H4 (cell line): Measurements from ENCODE around the gene TSNAXIP1. TPM values are rescaled to one million over a fixed set of nuclear protein-coding genes. Genes with fewer than 3 reads are reported as not detected.
"Not testable (repeated sequence)": the region's sequence is repeated elsewhere in the genome, so short reads cannot be mapped to it uniquely, and the experiment has no call there.

Experiments used
- DNase-seq: peaks from one replicate; pipeline ENCODE4 v3.0.0-alpha.2; 2015; ENCODE audit warnings: low spot score
- total RNA-seq: library from RNA; depleted of rRNA; stranded (reverse); fragments of >200 nt; shearing (Covaris generic); gene quantifications from 2 replicates; pipeline ENCODE4 v1.2.3, GENCODE V29; 2014; rRNA removed

The TSNAXIP1 gene
- total RNA-seq, 1 experiment from 2014 or later, result 0.48 TPM

GRCh38 chr16:67858500-67858899 is 51.8 kb downstream of the TSNAXIP1 start:
- DNase-seq, result no peak

- no peak for DNase-seq
Measured at GRCh38 chr16:67860589-67861398, 54.1 kb downstream of the TSNAXIP1 start.

- no peak for DNase-seq
Measured at GRCh38 chr16:67861877-67862276, 55.2 kb downstream of the TSNAXIP1 start.

GRCh38 chr16:67862623-67863583 is 56.2 kb downstream of the TSNAXIP1 start:
- DNase-seq, result no peak

GRCh38 chr16:67864044-67864443 is 57.4 kb downstream of the TSNAXIP1 start:
- not testable (repeated sequence) for DNase-seq

GRCh38 chr16:67864594-67864993 is 57.9 kb downstream of the TSNAXIP1 start:
- DNase-seq, result no peak

- DNase-seq, result no peak
Measured at GRCh38 chr16:67865318-67865717, 58.6 kb downstream of the TSNAXIP1 start.

GRCh38 chr16:67868290-67868689 is 61.6 kb downstream of the TSNAXIP1 start:
- DNase-seq, result no peak

GRCh38 chr16:67869653-67870052 is 63.0 kb downstream of the TSNAXIP1 start:
- no peak for DNase-seq

- no peak for DNase-seq
Measured at GRCh38 chr16:67871256-67871655, 64.6 kb downstream of the TSNAXIP1 start.

GRCh38 chr16:67872131-67872630 is 65.5 kb downstream of the TSNAXIP1 start:
- DNase-seq, result no peak

GRCh38 chr16:67872631-67873434 is 66.1 kb downstream of the TSNAXIP1 start, which contains the start of gene EDC4:
Gene EDC4, plus strand, starts transcription at chr16:67873052. Its CDS starts 210 bp downstream, at chr16:67873262.
- peak; percentile 48 for DNase-seq

- no peak for DNase-seq
Measured at GRCh38 chr16:67873435-67874370, 67.0 kb downstream of the TSNAXIP1 start.

- no peak for DNase-seq
Measured at GRCh38 chr16:67874372-67874771, 67.7 kb downstream of the TSNAXIP1 start.

- no peak for DNase-seq
Measured at GRCh38 chr16:67877064-67877463, 70.4 kb downstream of the TSNAXIP1 start.

Other genes starting within 250 kb of the TSNAXIP1 start
- 40.9 and 41.3 TPM in 2 replicates for gene CTCF, start 244.4 kb upstream of the TSNAXIP1 start, total RNA-seq
- 0.17 and 0.18 TPM in 2 replicates for gene CARMIL2, start 161.7 kb upstream of the TSNAXIP1 start, total RNA-seq
- gene ACD, start 146.6 kb upstream of the TSNAXIP1 start, total RNA-seq, result 29.1 and 45.6 TPM in 2 replicates
- gene PARD6A, start 145.9 kb upstream of the TSNAXIP1 start, total RNA-seq, result not detected in 2 replicates
- 5.6 and 6.6 TPM in 2 replicates for gene ENKD1, start 140.1 kb upstream of the TSNAXIP1 start, total RNA-seq
- not detected in 2 replicates for gene C16orf86, start 140.1 kb upstream of the TSNAXIP1 start, total RNA-seq
- 10.7 and 11.5 TPM in 2 replicates for gene GFOD2, start 87.6 kb upstream of the TSNAXIP1 start, total RNA-seq
- 1.7 and 3.2 TPM in 2 replicates for gene RANBP10, start 329 bp upstream of the TSNAXIP1 start, total RNA-seq
- 39.5 and 43.7 TPM in 2 replicates for gene THAP11, start 35.4 kb downstream of the TSNAXIP1 start, total RNA-seq
- gene NUTF2, start 40.0 kb downstream of the TSNAXIP1 start, total RNA-seq, result 95.0 and 256 TPM in 2 replicates
- gene CENPT, start 40.8 kb downstream of the TSNAXIP1 start, total RNA-seq, result 12.0 and 20.8 TPM in 2 replicates
- gene EDC4, start 66.2 kb downstream of the TSNAXIP1 start, total RNA-seq, result 28.3 and 35.3 TPM in 2 replicates
- gene NRN1L, start 78.0 kb downstream of the TSNAXIP1 start, total RNA-seq, result not detected in 2 replicates
- 7.7 and 8.1 TPM in 2 replicates for gene PSKH1, start 86.4 kb downstream of the TSNAXIP1 start, total RNA-seq
- gene CTRL, start 125.0 kb downstream of the TSNAXIP1 start, total RNA-seq, result 0.25 TPM in 1 of 2 replicates, not detected in the other
- gene PSMB10, start 130.0 kb downstream of the TSNAXIP1 start, total RNA-seq, result 48.7 and 65.7 TPM in 2 replicates
- 1.1 TPM in 1 of 2 replicates, not detected in the other for gene LCAT, start 137.2 kb downstream of the TSNAXIP1 start, total RNA-seq
- gene SLC12A4, start 161.7 kb downstream of the TSNAXIP1 start, total RNA-seq, result 9.3 and 13.9 TPM in 2 replicates
- gene DPEP3, start 173.6 kb downstream of the TSNAXIP1 start, total RNA-seq, result not detected in 2 replicates
- not detected in 2 replicates for gene DPEP2, start 192.6 kb downstream of the TSNAXIP1 start, total RNA-seq
- not detected in 2 replicates for gene DPEP2NB, start 209.0 kb downstream of the TSNAXIP1 start, total RNA-seq
- 15.1 and 19.6 TPM in 2 replicates for gene DDX28, start 216.3 kb downstream of the TSNAXIP1 start, total RNA-seq
- gene DUS2, start 216.4 kb downstream of the TSNAXIP1 start, total RNA-seq, result 23.6 and 25.3 TPM in 2 replicates